Esophagus muscularis mucosa (tissue), 3 donors: ENCODE data around the gene TRMT5.

ENCODE experiments used
- CTCF ChIP-seq, 3 experiments: fragments of 200-600 bp in 2 of 3; fragments of 450-650 bp in 1 of 3; sonication (generic) in 2 of 3; IDR thresholded peaks; one replicate each; pipeline ENCODE4 v1.5.1; 2017 to 2019; ENCODE audit warnings: antibody characterized with exemption in 3 of 3, mild to moderate bottlenecking in 2 of 3, moderate library complexity in 1 of 3
- POLR2AphosphoS5 ChIP-seq, 2 donors: sonication (generic); formaldehyde crosslinking; IDR thresholded peaks; one replicate each; pipeline ENCODE4 v1.6.1; 2017; ENCODE audit warnings: antibody characterized with exemption in 2 of 2

GRCh38 chr14:60965402-60965801 lies 15.5 kb downstream of the TRMT5 start:
- TF ChIP-seq CTCF (IDR thresholded peaks at IDR 0.05) (no peak), POLR2AphosphoS5 (IDR thresholded peaks at IDR 0.05) (no peak)
